HG02970 (cell line): ENCODE results near the gene SLC15A1.

Experiments
- ATAC-seq: cut with Tn5 transposase; IDR thresholded peaks from one replicate; pipeline ENCODE4 v1.9.1; 2021; ENCODE audit warnings: mild to moderate bottlenecking, moderate library complexity, moderate number of reproducible peaks; ENCODE audit not compliant: unreplicated experiment, low FRiP score

SLC15A1 gene

GRCh38 chr13:98710521-98710920 lies 42.0 kb downstream of the SLC15A1 start:
- no peak for ATAC-seq

- ATAC-seq: no peak
Measured at GRCh38 chr13:98707281-98707999, 45.0 kb downstream of the SLC15A1 start.

- no peak for ATAC-seq
Measured at GRCh38 chr13:98706446-98707110, 45.9 kb downstream of the SLC15A1 start.

- ATAC-seq: no peak
Measured at GRCh38 chr13:98697791-98698190, 54.7 kb downstream of the SLC15A1 start.

GRCh38 chr13:98693756-98694155 lies 58.7 kb downstream of the SLC15A1 start:
- ATAC-seq: no peak

GRCh38 chr13:98691360-98691759 lies 61.1 kb downstream of the SLC15A1 start:
- ATAC-seq: no peak

- no peak for ATAC-seq
Measured at GRCh38 chr13:98690348-98691022, 62.0 kb downstream of the SLC15A1 start.

GRCh38 chr13:98689347-98689968 lies 63.0 kb downstream of the SLC15A1 start:
- ATAC-seq: no peak

GRCh38 chr13:98688373-98688772 lies 64.1 kb downstream of the SLC15A1 start:
- no peak for ATAC-seq

GRCh38 chr13:98687319-98687718 lies 65.2 kb downstream of the SLC15A1 start:
- no peak for ATAC-seq

- no peak for ATAC-seq
Measured at GRCh38 chr13:98686270-98686669, 66.2 kb downstream of the SLC15A1 start.

- no peak for ATAC-seq
Measured at GRCh38 chr13:98685146-98685545, 67.3 kb downstream of the SLC15A1 start.

GRCh38 chr13:98681049-98681448 lies 71.4 kb downstream of the SLC15A1 start:
- no peak for ATAC-seq

- ATAC-seq: no peak
Measured at GRCh38 chr13:98678741-98679140, 73.7 kb downstream of the SLC15A1 start.

- ATAC-seq: no peak
Measured at GRCh38 chr13:98677398-98677797, 75.1 kb downstream of the SLC15A1 start.

- no peak for ATAC-seq
Measured at GRCh38 chr13:98676239-98676638, 76.2 kb downstream of the SLC15A1 start.

GRCh38 chr13:98675837-98676236 lies 76.6 kb downstream of the SLC15A1 start:
- no peak for ATAC-seq

- no peak for ATAC-seq
Measured at GRCh38 chr13:98675066-98675465, 77.4 kb downstream of the SLC15A1 start.

GRCh38 chr13:98672947-98673613 lies 79.4 kb downstream of the SLC15A1 start:
- peak; percentile 62 for ATAC-seq

GRCh38 chr13:98668155-98668554 lies 84.3 kb downstream of the SLC15A1 start:
- no peak for ATAC-seq

- ATAC-seq: no peak
Measured at GRCh38 chr13:98665638-98665995, 86.9 kb downstream of the SLC15A1 start.
